Body of pancreas (tissue), 4 donors: Measurements from ENCODE around the gene C5AR1. TPM values are rescaled to one million over a fixed set of nuclear protein-coding genes. Genes with fewer than 3 reads are reported as not detected.

ENCODE experiments used
- ATAC-seq: fragments of 150-250 bp; one replicate; pipeline ENCODE4 v1.9.1; 2016
- DNase-seq, 4 donors: peaks; one replicate each; pipeline ENCODE4 v3.0.0-alpha.2; 2019
- H3K27ac ChIP-seq, 4 donors: fragments of 200-600 bp; sonication (generic); 1 replicate in 3 of 4; 2 replicates in 1 of 4; pipeline versions ENCODE4 v1.5.1 to v1.6.1; 2016 to 2019; ENCODE audit warnings: mild to moderate bottlenecking in 1 of 4, mixed read lengths in 1 of 4, moderate library complexity in 1 of 4
- H3K27me3 ChIP-seq, 2 donors: fragments of 200-600 bp; sonication (generic); one replicate each; pipeline ENCODE4 v1.6.0; 2016; ENCODE audit warnings: mild to moderate bottlenecking in 1 of 2
- H3K36me3 ChIP-seq, 2 donors: fragments of 200-600 bp; sonication (generic); replicated peaks in 1 of 2; 2 replicates each; pipeline ENCODE4 v1.5.1; 2016; ENCODE audit warnings: low read depth in 2 of 2; ENCODE audit not compliant: insufficient read depth in 1 of 2
- H3K4me1 ChIP-seq: fragments of 200-600 bp; sonication (generic); one replicate; pipeline ENCODE4 v1.6.0; 2016
- H3K4me3 ChIP-seq, 2 donors: fragments of 200-600 bp; sonication (generic); 1 replicate in 1 of 2; 2 replicates in 1 of 2; pipeline ENCODE4 v1.5.1; 2016 to 2019
- H3K9me3 ChIP-seq, 3 donors: fragments of 200-600 bp; sonication (generic); 1 replicate in 2 of 3; 2 replicates in 1 of 3; pipeline ENCODE4 v1.5.1; 2016
- POLR2A ChIP-seq, 3 donors: fragments of 450-650 bp; IDR thresholded peaks; one replicate each; pipeline ENCODE4 v1.6.1; 2016; ENCODE audit warnings: antibody characterized with exemption in 3 of 3, mild to moderate bottlenecking in 2 of 3
- WGBS, 2 donors: methylation state at CpG; one replicate each; pipeline ENCODE4 v1.1.5; 2017; 5-methylcytosine and 5-hydroxymethylcytosine counted together
- intact Hi-C: fragments of 100-400 bp; cut with DNase I; formaldehyde crosslinking; loops from one replicate; pipeline ENCODE4 v1.15.1; 2023
- total RNA-seq, 2 donors: library from RNA; depleted of rRNA; stranded (reverse); fragments of >200 nt; gene quantifications; one replicate each; pipeline ENCODE4 v1.1.0, GENCODE V29; 2016
- TF ChIP-seq, protein P1 (sequence below), 7 experiments: fragments of 450-650 bp in 4 of 7; fragments of 200-600 bp in 3 of 7; sonication (generic) in 3 of 7; IDR thresholded peaks; one replicate each; pipeline ENCODE4 v1.5.1; 2016 to 2019; ENCODE audit warnings: antibody characterized with exemption in 7 of 7

The C5AR1 gene
- total RNA-seq, 2 donors from 2014 or later = 2.6 to 5.4 TPM

GRCh38 chr19:47267350-47267759, 42.3 kb upstream of the C5AR1 start:
- no peak for ATAC-seq
- Histone ChIP-seq H3K27ac (peak overlapping the region in 3 of 4 donors; percentile 17 to 46 (median 32)), H3K4me3 (no peak overlapping the region), H3K9me3 (no peaks in the 10 kb centered on the region), H3K27me3 (no peaks in the 10 kb centered on the region), H3K4me1 (peaks cover 23% of the 10 kb centered on the region), H3K36me3 (peaks cover 16 to 35% of the 10 kb centered on the region in 2 donors)
- intact Hi-C loops = no loop called here
- TF ChIP-seq, protein P1, sequence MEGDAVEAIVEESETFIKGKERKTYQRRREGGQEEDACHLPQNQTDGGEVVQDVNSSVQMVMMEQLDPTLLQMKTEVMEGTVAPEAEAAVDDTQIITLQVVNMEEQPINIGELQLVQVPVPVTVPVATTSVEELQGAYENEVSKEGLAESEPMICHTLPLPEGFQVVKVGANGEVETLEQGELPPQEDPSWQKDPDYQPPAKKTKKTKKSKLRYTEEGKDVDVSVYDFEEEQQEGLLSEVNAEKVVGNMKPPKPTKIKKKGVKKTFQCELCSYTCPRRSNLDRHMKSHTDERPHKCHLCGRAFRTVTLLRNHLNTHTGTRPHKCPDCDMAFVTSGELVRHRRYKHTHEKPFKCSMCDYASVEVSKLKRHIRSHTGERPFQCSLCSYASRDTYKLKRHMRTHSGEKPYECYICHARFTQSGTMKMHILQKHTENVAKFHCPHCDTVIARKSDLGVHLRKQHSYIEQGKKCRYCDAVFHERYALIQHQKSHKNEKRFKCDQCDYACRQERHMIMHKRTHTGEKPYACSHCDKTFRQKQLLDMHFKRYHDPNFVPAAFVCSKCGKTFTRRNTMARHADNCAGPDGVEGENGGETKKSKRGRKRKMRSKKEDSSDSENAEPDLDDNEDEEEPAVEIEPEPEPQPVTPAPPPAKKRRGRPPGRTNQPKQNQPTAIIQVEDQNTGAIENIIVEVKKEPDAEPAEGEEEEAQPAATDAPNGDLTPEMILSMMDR (IDR thresholded peaks at IDR 0.05) = no peak
- TF ChIP-seq POLR2A (IDR thresholded peaks at IDR 0.05) = peak in 1 of 3 donors; percentile 8
- 50 to 84% methylated on average over 10 to 14 of the region's 14 CpGs for WGBS, 2 donors
- DNase-seq = peak in 3 of 4 donors; percentile 72 to 80 (median 80)

DNA sequence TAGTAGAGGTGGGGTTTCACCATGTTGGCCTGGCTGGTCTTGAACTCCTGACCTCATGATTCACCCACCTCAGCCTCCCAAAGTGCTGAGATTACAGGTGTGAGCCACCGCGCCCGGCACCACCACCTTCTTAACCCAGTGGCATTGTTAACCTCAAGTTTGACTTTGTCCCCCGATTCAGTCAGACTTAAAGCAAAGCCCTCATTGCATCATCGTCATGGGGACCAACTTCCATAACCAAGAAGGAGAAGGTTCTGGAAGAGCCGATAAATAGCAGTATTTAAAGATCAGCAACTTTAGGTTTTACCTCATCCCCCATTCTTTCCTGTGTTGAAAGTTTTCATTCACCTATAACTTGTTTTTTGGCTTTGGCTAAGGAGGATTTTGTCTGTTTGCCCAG, 41.6 kb upstream of the C5AR1 start:
- peaks cover 16 to 35% of the 10 kb centered on the region in 2 donors for H3K36me3 ChIP-seq
- H3K4me3 ChIP-seq = no peak overlapping the region
- no peaks in the 10 kb centered on the region for H3K27me3 ChIP-seq
- no peak for TF ChIP-seq POLR2A (IDR thresholded peaks at IDR 0.05)
- TF ChIP-seq, protein P1 (IDR thresholded peaks at IDR 0.05) = no peak
- DNase-seq (no peak), ATAC-seq (no peak)
- H3K27ac ChIP-seq = no peak overlapping the region
- intact Hi-C loops = no loop called here
- 74 to 88% methylated on average over 6 of the region's 6 CpGs for WGBS, 2 donors
- no peaks in the 10 kb centered on the region for H3K9me3 ChIP-seq
- peaks cover 25% of the 10 kb centered on the region for H3K4me1 ChIP-seq

GRCh38 chr19:47269596-47269995, 40.1 kb upstream of the C5AR1 start:
- DNase-seq = no peak
- no peak overlapping the region for H3K4me3 ChIP-seq
- no peak overlapping the region for H3K27ac ChIP-seq
- 83 to 87% methylated on average over 7 of the region's 7 CpGs for WGBS, 2 donors
- peaks cover 16 to 30% of the 10 kb centered on the region in 2 donors for H3K36me3 ChIP-seq
- no peaks in the 10 kb centered on the region for H3K9me3 ChIP-seq
- no peak for TF ChIP-seq POLR2A (IDR thresholded peaks at IDR 0.05)
- TF ChIP-seq, protein P1 (IDR thresholded peaks at IDR 0.05) = no peak
- ATAC-seq = no peak
- no peaks in the 10 kb centered on the region for H3K27me3 ChIP-seq
- peaks cover 25% of the 10 kb centered on the region for H3K4me1 ChIP-seq
- intact Hi-C loops = no loop called here

GRCh38 chr19:47270408-47270807, 39.3 kb upstream of the C5AR1 start:
- no peak for ATAC-seq
- intact Hi-C loops = no loop called here
- Histone ChIP-seq H3K27me3 (no peaks in the 10 kb centered on the region), H3K9me3 (no peaks in the 10 kb centered on the region), H3K27ac (peak overlapping the region in 1 of 4 donors; percentile 20), H3K4me1 (peaks cover 31% of the 10 kb centered on the region), H3K4me3 (no peak overlapping the region), H3K36me3 (peaks cover 11 to 25% of the 10 kb centered on the region in 2 donors)
- WGBS, 2 donors = 89 to 97% methylated on average over 5 to 9 of the region's 10 CpGs
- no peak for DNase-seq
- no peak for TF ChIP-seq POLR2A (IDR thresholded peaks at IDR 0.05)
- TF ChIP-seq, protein P1 (IDR thresholded peaks at IDR 0.05) = no peak

GRCh38 chr19:47271949-47272348, 37.7 kb upstream of the C5AR1 start:
- ATAC-seq (no peak), DNase-seq (no peak)
- Histone ChIP-seq H3K27me3 (no peaks in the 10 kb centered on the region), H3K4me3 (no peak overlapping the region), H3K9me3 (no peaks in the 10 kb centered on the region), H3K4me1 (peaks cover 39% of the 10 kb centered on the region), H3K36me3 (peaks cover 11 to 15% of the 10 kb centered on the region in 2 donors), H3K27ac (peak overlapping the region in 1 of 4 donors; percentile 100)
- intact Hi-C loops = no loop called here
- TF ChIP-seq, protein P1 (IDR thresholded peaks at IDR 0.05) = no peak
- no peak for TF ChIP-seq POLR2A (IDR thresholded peaks at IDR 0.05)
- WGBS, 2 donors = 84 to 89% methylated on average over 5 to 6 of the region's 6 CpGs
